OCI-LY1 (cell line): Measurements from ENCODE around the gene MAP4.

Source experiments
- EZH2 ChIP-seq: fragments of 200-600 bp; sonication (generic), shearing (Covaris generic); IDR thresholded peaks from 2 replicates; pipeline ENCODE4 v1.8.0; 2017; ENCODE audit warnings: borderline replicate concordance, mixed run types, mild to moderate bottlenecking, antibody characterized with exemption, low read length, moderate library complexity, mixed read lengths
- TF ChIP-seq, protein P1 (sequence below): fragments of 200-600 bp; sonication (generic), shearing (Covaris generic); IDR thresholded peaks from 2 replicates; pipeline ENCODE4 v1.5.1; 2017; ENCODE audit warnings: mild to moderate bottlenecking, antibody characterized with exemption, low read length, moderate library complexity, mixed read lengths

DNA sequence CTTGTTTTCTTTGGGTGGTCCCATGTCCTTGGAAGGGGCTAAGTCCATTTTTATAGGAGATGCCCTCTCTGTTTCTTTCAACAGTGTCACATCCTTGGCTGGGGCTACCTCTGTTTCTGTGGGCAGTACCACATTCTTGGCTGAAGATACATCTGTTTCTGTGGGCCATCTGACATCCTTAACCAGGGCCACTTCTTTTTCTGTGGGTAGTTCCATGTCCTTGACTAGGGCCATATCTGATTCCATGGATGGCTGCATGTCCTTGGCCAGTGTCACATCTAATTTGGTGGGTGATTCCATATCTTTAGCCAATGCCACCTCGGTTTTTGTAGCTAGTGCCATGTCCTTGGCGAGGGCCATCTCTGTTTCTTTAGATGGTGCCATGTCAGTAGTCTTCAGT, 99.5 kb downstream of the MAP4 start:
- TF ChIP-seq, protein P1, sequence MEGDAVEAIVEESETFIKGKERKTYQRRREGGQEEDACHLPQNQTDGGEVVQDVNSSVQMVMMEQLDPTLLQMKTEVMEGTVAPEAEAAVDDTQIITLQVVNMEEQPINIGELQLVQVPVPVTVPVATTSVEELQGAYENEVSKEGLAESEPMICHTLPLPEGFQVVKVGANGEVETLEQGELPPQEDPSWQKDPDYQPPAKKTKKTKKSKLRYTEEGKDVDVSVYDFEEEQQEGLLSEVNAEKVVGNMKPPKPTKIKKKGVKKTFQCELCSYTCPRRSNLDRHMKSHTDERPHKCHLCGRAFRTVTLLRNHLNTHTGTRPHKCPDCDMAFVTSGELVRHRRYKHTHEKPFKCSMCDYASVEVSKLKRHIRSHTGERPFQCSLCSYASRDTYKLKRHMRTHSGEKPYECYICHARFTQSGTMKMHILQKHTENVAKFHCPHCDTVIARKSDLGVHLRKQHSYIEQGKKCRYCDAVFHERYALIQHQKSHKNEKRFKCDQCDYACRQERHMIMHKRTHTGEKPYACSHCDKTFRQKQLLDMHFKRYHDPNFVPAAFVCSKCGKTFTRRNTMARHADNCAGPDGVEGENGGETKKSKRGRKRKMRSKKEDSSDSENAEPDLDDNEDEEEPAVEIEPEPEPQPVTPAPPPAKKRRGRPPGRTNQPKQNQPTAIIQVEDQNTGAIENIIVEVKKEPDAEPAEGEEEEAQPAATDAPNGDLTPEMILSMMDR, result no peak
- no peak for TF ChIP-seq EZH2
